ENCODE results near the gene ODAD3. TPM values are rescaled to one million over a fixed set of nuclear protein-coding genes. Genes with fewer than 3 reads are reported as not detected.
A peak's percentile ranks its signal among the peaks of the same experiment; 100 is the strongest.

Gene ODAD3
- total RNA-seq, 4 donors from 2014 or later: 0.48 to 4.4 TPM; not detected in 2

GRCh38 chr19:11405846-11406643 lies 28.9 kb downstream of the ODAD3 start:
- intact Hi-C loops (cut with DNase I; ENCODE audit: low total_unique reads): no loop called here
- Histone ChIP-seq H3K27me3 (no peaks in the 10 kb centered on the region), H3K9me3 (no peaks in the 10 kb centered on the region), H3K36me3 (no peaks in the 10 kb centered on the region), H3K4me3 (no peak overlapping the region), H3K27ac (no peak overlapping the region), H3K4me1 (peaks cover 0 to 4% of the 10 kb centered on the region in 2 donors)
- DNase-seq: no peak
- TF ChIP-seq CTCF (IDR thresholded peaks at IDR 0.05) (peak; percentile 14 to 41 (median 26)), POLR2A (IDR thresholded peaks at IDR 0.05) (no peak)

- H3K4me1 ChIP-seq: peaks cover 0 to 4% of the 10 kb centered on the region in 2 donors
- intact Hi-C loops (cut with DNase I; ENCODE audit: low total_unique reads): no loop called here
Observed at GRCh38 chr19:11404588-11405222, 30.2 kb downstream of the ODAD3 start.

DNA sequence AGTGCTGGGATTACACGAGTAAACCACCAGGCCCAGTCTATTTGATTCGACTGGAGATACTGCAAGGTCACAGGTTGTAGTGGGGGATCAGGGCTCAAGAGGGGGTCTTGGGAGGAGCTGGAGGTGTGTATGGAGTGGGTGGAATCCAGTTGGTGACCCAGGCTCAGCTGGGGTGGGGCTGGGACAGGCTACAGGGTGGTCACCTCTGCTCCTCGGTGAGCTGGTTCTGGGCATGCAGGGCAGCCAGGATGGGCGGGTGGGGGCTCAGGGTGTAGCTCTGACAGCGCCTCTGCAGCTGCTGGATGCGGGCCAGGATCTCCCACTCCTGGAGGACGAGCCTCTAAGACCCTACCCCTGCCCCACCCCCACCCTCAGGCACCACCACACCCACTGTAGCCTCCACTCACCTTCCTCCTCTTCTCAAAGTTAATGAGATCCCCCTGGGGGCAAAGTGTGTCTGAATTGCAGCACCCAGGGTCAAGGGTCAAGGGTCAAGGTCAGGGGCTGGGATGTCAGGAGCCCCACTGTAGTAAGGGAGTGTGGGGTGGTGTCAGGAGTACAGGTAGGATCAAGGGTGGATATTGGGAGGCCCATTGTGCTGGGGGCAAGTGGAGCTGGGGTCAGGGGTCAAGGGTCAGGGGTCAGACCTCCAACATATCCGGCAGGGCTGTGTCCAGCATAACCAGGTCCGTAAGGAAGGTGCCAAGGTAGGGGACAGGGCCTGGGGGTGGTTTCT lies 32.9 kb downstream of the ODAD3 start:
- TF ChIP-seq CTCF (IDR thresholded peaks at IDR 0.05): no peak
- TF ChIP-seq POLR2A (IDR thresholded peaks at IDR 0.05): no peak
- Histone ChIP-seq H3K27me3 (no peaks in the 10 kb centered on the region), H3K4me3 (no peak overlapping the region), H3K36me3 (no peaks in the 10 kb centered on the region), H3K4me1 (peaks cover 0 to 4% of the 10 kb centered on the region in 2 donors), H3K9me3 (no peaks in the 10 kb centered on the region), H3K27ac (no peak overlapping the region)
- no peak for DNase-seq
- intact Hi-C loops (cut with DNase I; ENCODE audit: low total_unique reads): no loop called here

More at GRCh38 chr19:11404588-11405222, 30.2 kb downstream of the ODAD3 start:
- Histone ChIP-seq H3K4me3 (no peak overlapping the region), H3K27ac (no peak overlapping the region), H3K36me3 (no peaks in the 10 kb centered on the region), H3K27me3 (no peaks in the 10 kb centered on the region), H3K9me3 (no peaks in the 10 kb centered on the region)
- no peak for TF ChIP-seq POLR2A (IDR thresholded peaks at IDR 0.05)
- no peak for TF ChIP-seq CTCF (IDR thresholded peaks at IDR 0.05)
- no peak for DNase-seq

DNA sequence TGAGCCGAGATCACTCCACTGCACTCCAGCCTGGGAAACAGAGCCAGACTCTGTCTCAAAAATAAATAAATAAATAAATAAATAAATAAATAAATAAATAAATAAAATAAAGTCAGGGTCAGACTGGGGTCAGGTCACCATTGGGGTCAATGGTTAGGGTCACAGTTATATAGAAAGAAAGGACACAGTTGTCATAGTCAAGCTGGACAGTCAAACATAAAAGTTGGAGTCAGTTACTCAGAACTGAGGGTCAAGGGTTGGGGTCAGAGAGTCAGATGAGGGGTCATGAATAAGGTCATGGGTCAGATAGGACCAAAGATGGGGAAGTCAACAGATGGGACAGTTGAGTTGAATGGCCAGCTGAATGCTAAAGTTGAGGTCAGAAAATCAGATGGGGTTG lies 34.1 kb downstream of the ODAD3 start:
- H3K27me3 ChIP-seq: no peaks in the 10 kb centered on the region
- no peaks in the 10 kb centered on the region for H3K4me1 ChIP-seq
- TF ChIP-seq CTCF (IDR thresholded peaks at IDR 0.05) (no peak), POLR2A (IDR thresholded peaks at IDR 0.05) (no peak)
- H3K36me3 ChIP-seq: no peaks in the 10 kb centered on the region
- no peak overlapping the region for H3K27ac ChIP-seq
- H3K4me3 ChIP-seq: no peak overlapping the region
- intact Hi-C loops (cut with DNase I; ENCODE audit: low total_unique reads): no loop called here
- H3K9me3 ChIP-seq: no peaks in the 10 kb centered on the region
- no peak for DNase-seq
